Liver (tissue), 3 donors: ENCODE data around the gene RAB15.

Experiments
- ATF3 ChIP-seq: IDR thresholded peaks from 2 replicates; pipeline ENCODE4 v1.6.1; 2016; ENCODE audit warnings: antibody characterized with exemption
- CTCF ChIP-seq: fragments of 150-350 bp; IDR thresholded peaks from 2 replicates; pipeline ENCODE4 v1.5.1; 2017; ENCODE audit warnings: improper control_type of control experiment, low read depth, low read length; ENCODE audit not compliant: missing input control
- GABPA ChIP-seq, 2 donors: IDR thresholded peaks in 1 of 2; conservative IDR thresholded peaks in 1 of 2; 2 replicates each; pipeline ENCODE4 v1.6.1; 2016; ENCODE audit warnings: antibody characterized with exemption in 2 of 2, mild to moderate bottlenecking in 1 of 2, moderate library complexity in 1 of 2
- MAX ChIP-seq: IDR thresholded peaks from 2 replicates; pipeline ENCODE4 v1.6.1; 2016; ENCODE audit warnings: antibody characterized with exemption
- RAD21 ChIP-seq, 2 donors: IDR thresholded peaks; 2 replicates each; pipeline ENCODE4 v1.6.1; 2016; ENCODE audit warnings: antibody characterized with exemption in 2 of 2, mild to moderate bottlenecking in 2 of 2
- REST ChIP-seq: IDR thresholded peaks from 2 replicates; pipeline ENCODE4 v1.6.1; 2016; ENCODE audit warnings: antibody characterized with exemption, mild to moderate bottlenecking
- RXRA ChIP-seq, 2 donors: IDR thresholded peaks; 2 replicates each; pipeline ENCODE4 v1.6.1; 2017 to 2018; ENCODE audit warnings: antibody characterized with exemption in 2 of 2, mild to moderate bottlenecking in 1 of 2
- SP1 ChIP-seq: IDR thresholded peaks from 2 replicates; pipeline ENCODE4 v1.6.1; 2018; ENCODE audit warnings: antibody characterized with exemption, mild to moderate bottlenecking
- TAF1 ChIP-seq: conservative IDR thresholded peaks from 2 replicates; pipeline ENCODE4 v1.6.1; 2016; ENCODE audit warnings: antibody characterized with exemption, mild to moderate bottlenecking
- YY1 ChIP-seq: IDR thresholded peaks from 2 replicates; pipeline ENCODE4 v1.6.1; 2016; ENCODE audit warnings: antibody characterized with exemption, mild to moderate bottlenecking
- ZBTB33 ChIP-seq: IDR thresholded peaks from 2 replicates; pipeline ENCODE4 v1.6.1; 2016; ENCODE audit warnings: antibody characterized with exemption
- donor health status: healthy.
- donor health status: healthy.

- TF ChIP-seq RXRA (IDR thresholded peaks at IDR 0.05): no peak
- TF ChIP-seq CTCF: no peak
- no peak for TF ChIP-seq RAD21 (IDR thresholded peaks at IDR 0.05)
- no peak for TF ChIP-seq MAX
- TF ChIP-seq REST: no peak
- TF ChIP-seq SP1: no peak
- no peak for TF ChIP-seq TAF1
- TF ChIP-seq YY1: no peak
- TF ChIP-seq GABPA (IDR thresholded peaks at IDR 0.05 in 1 of 2, conservative IDR thresholded peaks at IDR 0.05 in 1 of 2): no peak
- no peak for TF ChIP-seq ATF3
- no peak for TF ChIP-seq ZBTB33
Observed at GRCh38 chr14:64919215-64919614, 52.9 kb downstream of the RAB15 start.
